HPDE6-E6E7 (cell line): ENCODE data around the gene WDR86.

Experiments used
- DNase-seq: peaks from one replicate; pipeline ENCODE4 v3.0.0; 2011; ENCODE audit warnings: missing footprints; ENCODE audit errors: extremely low spot score

WDR86 gene

DNA sequence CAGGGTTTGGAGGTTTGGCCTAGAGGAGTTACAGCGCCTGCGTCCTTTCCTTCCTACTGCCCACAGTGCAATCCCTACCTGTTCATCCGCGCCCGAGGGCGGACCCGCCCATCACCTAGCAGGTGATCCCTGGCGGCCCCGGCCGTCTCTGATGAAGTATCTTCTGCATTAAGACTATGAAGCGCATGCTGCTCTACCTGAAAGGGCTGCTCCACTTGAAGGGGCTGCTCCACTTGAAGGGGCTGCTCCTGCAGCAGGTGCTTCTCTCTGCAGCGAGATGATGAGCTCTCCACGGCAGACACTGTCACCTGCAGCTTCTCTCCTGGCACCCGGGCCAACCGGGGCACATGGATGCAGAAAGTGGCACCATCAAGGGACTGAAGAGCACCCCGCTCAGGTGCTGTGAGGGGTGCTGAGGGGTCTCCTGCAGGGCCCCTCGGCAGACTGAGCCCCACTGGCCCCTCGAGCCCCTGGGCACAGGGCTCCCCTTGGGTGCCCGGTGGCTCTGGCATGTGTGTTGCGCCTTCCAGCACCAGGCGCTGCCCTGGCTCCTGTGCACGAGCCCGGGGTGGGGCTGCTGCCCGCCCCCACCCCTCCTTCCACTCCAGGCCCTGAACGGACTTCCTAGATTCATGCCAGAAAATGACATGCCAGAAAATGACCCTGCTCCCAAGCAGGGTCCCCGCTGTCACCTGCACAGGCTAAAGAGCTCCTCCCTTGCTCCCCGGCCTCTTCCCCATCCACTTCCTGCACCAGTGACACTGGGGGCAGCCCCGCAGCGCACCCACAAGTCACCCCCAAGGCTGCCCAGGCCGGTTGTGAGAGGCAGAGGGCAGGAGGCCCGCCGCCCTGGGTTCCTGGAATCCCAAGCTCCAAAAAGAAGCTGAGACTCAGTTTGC, 29.4 kb downstream of the WDR86 start:
- no peak for DNase-seq

DNA sequence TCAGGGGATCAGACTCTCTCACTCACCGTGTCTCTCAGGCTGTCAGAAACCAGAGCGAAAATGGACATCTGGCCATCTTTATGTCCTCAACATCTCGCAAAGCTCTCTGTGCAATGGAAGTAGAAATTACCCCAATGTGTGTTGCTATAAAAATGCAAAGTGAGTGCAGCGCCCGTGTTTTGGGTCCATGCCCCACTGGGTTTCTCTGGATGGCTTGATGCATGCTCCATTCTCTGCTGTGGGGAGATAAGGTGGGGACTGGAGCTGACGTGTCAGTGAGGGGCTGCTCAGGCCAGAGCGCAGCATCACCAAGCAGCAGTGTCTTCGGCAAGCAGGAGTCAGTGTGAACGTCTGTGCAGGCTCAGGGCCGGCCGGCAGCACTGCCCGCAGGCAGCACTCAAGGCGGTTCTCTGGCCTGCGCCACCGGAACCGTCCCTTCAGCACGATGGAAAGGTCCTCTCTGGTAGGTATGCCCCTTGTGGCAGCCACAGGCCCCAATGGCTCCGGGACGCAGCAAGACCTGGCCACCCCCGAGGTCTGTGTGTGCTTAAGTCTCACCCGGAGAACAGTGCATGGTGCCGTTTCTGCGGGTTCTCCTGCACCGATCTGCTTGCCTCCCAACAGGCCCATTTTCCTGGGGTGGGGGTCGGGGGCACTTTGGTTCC, 30.2 kb downstream of the WDR86 start:
- DNase-seq, result no peak

DNA sequence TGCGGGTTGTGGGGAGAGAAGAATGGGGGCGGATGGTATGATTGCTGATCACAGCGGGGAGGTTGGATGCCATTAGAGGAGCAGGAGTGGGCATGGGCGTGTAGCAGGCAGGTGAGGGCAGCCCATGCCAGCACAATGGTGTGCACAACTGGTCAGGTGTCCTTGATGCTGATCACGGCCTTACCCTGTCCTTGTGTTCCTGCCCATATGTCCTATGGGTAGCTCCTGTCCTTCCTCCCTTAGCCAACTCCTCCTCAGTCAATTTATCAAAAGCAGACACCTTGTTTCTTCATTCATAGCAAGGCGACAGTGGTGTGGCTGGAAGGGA, 30.7 kb downstream of the WDR86 start:
- DNase-seq, result no peak

DNA sequence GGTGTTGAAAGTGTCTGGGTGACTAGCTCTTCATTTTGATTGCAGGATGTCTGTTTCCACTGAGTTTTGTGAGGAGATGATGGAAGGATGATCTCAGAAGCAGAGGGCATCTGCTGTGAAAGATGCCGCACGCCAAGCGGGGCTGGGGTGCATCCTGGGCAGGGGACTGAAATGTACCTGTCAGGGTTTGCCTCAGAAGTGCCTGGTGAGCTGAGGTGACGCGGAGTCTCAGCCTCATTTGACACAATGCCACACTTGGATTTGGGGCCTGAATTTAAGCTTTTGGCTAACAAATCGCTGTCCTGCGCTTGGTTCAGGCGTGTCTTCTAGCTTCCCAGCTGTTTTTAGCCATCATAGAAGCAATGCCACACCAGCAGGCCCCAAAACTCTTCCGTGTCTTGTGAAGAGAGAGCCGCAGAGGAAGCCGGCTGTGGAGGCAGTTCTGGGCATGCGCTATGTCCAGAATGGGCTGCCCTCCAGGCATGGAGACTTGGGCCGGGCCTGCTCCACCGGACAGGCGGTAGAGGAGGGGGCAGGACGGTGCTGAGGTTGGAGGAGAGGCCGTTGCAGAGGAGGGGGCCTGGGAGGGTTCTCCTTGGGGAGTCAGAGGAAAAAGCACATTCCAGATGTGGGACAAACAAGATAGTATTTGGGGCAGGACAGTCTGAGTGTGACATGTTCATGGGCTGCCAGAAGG, 31.2 kb downstream of the WDR86 start:
- DNase-seq, result no peak

DNA sequence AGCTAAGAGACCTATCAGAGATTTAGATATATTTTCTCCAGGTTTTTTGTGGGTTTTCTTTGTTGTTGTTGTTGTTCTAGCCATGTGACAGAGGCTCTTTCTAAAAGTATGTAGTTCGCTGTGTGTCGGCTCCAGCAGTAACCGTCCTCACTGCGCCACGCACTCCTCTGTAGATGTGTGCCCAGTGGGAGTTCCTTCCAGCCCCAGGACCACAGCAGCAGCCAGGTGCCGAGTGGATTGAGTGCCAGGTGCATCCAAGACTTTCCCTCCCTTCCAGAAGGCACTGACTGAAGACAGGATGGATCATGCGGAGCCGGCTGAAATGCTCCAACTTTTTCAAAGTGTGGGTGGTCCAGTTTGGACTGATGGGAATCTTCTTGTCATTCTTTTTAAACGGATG, 31.8 kb downstream of the WDR86 start:
- DNase-seq, result no peak

DNA sequence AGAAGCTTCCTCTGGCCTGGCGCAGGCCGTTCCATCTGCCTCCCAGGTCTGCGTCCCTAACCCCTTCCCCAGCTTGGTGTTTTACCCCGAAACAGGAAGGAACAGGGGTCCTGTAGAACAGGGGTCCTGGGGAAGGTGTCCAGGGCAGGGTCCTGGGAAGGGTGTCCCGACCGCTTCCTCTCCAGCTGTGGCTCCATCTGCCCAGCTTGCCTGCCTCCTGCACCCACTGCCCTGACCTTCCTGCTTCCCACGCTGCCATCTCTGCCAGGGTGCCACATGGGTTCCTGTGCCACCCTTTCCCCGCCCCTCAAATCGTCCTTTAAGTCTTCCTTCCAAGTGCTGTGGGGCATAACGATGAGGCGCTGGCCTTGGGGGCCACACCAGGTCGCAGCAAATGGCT, 32.4 kb downstream of the WDR86 start:
- DNase-seq, result no peak

DNA sequence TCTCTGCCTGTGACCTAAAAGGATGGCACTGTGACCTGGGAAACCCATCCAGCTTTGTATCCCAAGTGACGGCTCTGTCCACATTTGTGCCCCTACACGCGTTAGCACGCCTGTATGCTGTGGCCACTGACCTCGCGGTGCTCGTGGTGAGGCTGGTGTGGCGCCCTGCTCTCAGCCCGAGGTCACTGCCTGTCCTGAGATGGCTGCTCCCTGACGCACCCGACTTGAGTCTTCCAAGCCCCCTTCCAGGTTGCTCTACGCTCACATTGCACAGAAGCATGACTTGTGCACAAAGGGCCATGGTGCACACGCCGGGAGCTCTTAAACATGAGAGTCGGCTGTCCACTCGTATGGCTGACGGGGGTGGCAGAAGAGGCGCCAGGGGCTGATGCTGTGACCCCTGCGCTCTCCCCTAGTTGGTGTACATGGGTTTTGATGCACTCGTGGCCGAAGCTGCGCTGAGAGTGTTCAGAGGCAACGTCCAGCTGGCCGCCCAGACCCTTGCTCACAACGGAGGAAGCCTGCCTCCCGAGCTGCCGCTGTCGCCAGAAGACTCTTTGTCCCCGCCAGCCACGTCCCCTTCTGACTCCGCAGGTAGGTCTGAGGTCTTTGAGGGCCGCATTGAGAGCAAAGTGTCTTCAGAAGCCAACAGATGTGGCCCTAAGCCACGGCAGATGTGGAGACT, 33.5 kb downstream of the WDR86 start:
- no peak for DNase-seq

DNA sequence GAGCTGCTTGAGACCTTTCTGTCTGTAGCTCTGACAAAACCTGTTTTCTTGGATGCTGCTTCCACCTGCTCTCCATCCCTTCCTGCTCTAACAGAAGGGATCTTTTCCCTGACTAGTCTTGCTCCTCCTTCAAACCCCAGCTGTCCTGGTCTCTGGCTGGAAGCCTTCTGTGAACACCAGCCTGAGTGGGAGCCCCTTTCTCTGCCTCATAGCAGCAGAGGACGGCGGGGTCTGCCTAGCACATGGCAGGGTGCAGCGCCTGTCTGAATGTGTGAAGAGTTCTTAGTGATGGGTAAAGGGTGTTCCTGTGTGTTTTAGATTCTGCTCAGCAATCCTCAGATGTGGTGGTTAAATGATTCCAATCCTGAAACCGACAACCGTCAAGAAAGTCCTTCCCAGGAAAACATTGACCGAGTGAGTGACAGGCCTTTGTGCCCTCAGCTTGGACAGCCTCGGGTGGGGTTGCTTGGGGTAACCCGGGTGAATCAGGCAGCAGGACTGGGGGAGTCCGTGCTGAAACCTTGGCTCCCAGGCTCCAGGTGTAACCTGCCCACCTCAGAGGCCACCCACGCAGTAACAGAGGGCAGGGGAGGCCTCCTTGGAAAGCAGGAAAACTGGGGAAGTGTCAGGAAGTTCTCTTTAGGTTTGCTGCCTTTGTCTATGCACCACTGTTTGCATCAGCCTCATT, 34.2 kb downstream of the WDR86 start:
- no peak for DNase-seq

DNA sequence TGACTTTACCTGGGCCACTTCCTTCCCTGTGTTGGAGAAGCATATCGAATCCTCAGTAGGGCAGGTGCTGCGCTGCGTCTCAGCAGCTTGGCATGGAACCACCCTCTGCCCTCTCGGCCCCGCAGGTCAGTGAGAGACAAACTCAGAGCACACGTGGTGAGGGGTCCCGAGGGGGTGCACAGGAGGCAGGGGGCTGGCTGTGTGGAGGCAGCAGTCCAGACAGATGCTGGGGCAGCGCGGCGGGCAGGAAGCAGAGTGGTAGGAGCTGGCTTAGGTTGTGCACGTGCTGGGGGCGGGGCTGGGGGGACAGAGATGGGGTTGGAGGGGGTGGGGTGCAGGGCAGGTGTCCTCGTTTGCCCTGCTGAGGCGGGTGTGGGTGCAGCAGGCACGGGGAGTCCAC, 35.1 kb downstream of the WDR86 start:
- DNase-seq, result no peak

DNA sequence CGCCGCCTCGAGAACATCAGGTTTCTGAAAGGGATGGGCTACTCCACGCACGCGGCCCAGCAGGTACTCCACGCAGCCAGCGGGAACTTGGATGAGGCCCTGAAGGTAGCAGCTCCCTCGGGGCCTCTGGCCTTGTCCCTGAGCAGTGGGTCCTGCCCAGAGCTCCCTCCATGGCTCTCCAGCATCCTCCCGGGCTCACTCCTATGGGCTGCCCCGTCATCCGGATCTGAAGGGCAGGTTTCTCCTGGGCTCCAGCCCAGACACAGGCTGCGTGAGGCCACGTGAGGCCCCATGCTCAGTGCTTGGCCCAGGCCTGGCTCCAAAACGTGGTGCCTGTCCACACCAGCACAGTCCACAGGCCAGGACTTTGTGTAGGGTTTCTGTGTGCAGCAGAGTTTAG, 35.7 kb downstream of the WDR86 start:
- no peak for DNase-seq

DNA sequence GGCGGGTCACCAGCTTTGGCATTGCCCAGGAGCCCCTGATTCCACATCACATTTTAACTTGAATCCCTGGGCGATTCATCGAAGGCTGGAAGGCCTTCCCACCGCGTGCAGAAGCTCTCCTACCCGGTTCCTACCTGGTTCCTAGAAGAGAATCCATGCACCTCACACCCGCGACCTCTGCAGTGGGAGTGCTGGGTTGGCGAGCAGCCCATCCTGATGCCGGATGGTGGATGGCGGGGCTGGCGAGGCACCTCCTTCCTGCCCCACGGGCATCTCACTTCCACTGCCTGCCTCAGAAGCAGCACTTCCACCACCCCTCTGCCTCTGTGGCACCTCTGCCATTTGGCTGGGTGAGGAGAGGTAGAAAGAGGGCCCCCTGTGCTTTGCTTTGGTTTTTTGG, 36.2 kb downstream of the WDR86 start:
- DNase-seq, result no peak

DNA sequence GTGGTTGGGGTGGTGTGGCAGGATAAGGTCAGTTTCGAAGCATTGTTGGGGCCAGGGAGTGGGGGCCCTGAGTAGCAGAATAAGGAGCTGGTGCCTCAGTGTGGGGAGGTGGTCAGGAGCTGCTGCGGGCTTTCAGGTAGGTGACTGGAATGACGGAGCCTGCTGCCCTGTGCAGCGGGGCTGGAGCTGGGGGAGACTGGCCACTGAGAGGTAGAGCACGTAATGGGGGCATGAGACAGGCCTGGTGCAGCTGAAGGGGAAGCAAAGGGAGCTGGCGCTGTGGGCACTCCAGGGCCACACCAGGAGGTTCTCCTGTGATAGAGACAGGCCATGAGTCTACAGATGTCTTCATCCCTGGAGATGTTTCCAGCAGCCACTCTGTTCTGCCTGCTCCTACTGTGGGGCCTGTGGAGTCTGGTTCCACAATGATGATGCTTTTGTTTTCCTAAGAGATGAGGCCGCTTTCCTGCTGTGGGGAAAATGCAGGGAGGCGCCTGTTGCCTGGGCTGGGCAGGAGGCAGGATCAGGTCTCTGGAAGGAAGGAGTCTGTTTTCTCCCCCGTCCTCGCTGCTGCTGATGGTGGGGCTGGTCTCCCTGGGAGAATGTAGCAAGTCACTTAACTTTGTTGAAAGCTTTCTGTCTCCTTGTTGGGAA, 37.1 kb downstream of the WDR86 start:
- no peak for DNase-seq

DNA sequence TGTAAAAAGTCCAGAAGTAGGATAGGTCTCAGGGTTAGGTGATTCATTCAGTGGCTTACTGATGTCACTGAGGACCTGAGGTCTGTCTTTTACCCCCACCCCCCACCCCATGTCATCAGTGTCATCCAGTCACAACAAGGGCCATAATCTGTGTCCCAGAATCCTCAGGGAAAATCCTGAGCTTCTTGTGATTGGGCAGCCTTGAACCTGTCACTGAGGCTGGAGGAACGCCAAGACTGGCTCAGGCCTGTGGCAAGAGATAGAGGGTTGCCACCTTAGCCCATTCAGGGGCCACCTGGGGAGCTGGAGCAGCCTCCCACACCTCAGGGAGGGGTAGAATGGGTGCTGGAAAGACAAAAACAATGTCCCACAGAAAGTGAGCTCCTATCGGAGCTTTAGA, 38.6 kb downstream of the WDR86 start:
- no peak for DNase-seq

DNA sequence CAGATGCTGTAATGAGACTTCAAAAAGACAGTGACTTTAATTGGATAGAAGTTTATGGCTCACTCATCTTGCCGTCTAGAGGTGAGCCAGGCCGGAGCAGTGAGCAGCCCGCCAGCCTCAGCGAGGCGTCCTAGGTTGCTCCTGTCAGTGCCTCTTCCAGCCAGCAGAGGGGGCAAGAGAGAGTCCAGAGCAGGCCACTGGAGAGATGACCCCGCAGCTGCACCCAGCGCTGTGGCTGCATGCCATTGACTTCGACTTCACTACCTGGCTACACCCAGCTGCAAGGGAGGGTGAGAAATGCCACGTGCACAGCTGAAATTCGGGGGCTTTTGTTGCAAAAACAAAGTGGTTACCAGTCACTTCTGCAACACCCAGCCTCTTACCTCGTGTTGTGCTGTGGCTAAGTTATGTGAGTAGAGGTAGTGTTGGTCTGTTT, 41.7 kb downstream of the WDR86 start:
- peak; percentile 76 for DNase-seq

DNA sequence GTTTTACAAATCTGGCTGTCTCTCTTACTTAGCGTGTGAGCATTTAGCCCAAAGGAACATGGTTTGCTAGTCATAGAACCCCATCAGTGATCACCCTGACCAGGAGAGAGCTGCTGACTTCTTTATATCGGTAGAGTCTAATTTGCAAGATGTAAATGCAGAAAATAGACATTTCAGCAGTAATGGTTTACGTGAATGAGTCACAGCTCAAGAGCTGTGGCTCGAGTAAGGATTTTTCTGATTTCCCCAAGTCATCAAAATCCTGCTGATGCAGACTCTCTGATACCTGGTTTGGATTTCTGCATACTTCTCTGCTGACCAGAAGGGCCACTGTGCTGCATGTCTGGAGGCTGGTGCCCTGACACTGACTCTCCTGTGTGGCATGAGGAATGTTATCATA, 42.6 kb downstream of the WDR86 start:
- DNase-seq, result no peak

DNA sequence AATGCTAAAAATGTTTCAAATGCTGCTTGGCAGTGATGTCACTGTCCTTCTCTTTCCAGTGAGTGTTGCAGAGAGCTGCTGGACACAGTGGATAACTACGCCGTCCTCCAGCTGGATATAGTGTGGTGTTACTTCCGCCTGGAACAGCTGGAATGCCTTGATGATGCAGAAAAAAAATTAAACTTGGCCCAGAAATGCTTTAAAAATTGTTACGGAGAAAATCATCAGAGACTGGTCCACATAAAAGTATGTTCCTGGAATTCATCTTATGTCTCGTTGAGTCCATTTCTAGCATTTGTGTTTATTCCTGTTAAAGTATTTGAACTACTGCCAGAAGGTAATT, 43.0 kb downstream of the WDR86 start:
- DNase-seq, result no peak

DNA sequence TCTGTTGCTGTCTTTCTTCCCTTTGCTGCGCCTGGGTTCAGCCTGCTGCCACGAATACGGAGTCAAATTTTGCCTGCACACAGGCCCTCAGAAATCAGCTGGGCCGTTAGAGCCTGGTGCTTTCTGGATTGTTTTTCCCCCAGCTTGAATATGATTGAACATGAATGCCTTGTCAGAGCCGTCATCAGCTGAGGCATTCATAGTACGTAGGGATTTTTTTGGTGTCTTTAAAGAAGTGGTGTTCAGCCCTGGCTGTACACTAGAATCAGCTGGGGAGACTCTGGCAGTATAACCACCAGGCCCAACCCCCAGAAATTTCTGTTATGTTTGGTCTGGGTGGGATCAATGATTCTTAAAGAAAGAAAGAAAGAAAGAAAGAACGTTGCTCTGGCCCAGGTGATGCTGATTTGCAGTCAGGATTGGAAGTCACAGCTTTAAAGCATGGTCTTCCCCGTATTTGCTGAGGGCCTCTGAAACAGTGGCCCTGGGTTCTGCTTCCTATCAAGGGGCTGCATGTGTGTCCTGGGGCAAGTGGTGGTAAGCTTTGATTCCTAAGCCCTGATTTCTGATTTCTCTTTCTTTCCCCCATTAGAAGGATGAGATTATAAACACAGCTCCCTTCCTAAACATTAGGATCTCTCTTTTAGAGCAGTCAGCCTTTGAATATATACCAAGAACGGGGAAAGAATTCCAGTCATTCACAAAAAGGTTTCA, 43.5 kb downstream of the WDR86 start:
- DNase-seq, result no peak

DNA sequence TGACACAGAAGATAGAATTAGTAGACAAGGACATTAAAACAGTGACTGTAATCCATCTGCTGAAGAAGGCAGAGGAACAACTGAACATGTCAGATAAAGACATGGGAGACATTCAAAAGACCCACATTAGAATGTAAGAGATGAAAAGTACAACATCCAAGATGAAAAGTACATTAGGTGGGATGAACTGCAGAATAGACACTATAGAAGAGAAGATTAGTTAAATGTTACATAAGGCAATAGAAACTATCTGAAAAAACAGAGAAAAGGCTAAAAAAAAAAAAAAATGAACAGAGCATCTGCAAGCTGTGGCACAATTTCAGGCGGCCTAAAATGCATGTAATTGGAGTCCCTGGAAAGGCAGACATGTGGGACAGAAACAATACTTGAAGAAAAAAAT, 46.7 kb downstream of the WDR86 start:
- DNase-seq, result no peak

DNA sequence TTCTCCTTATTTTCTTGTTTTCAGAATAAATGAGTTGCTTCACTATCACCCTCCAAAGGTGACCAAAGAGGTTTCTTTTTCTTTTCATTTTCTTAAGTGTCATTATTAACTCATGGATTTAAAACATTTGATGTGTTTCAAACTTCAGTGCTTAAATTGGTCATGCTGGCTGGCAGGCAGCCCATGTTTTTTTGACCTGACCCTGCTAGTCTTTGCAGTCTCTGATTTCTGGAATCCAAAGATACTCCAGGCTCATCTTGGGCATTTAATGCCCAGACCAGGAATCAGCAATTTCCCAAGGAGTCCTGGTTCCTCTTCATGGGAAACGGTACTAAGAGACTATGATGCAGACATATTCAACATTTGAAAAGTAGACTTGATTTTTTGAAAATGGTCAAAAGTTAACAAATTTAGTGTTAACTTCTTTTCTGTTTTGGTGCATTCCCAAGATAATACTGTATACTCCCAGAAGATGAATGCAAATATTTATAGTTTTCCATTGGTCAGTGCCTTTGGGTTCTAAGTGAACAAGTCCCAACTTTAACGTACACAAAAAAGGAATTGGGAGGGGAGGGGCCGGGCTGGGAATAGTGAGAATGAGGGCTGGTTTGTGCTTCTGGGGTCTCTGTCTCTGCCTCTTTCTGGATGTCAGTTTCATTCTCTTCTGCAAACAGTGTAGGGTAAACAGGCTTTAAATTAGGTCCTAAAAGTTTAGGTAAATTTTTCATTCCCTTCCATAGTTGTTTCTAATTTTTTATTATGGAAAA, 48.5 kb downstream of the WDR86 start:
- DNase-seq, result no peak

DNA sequence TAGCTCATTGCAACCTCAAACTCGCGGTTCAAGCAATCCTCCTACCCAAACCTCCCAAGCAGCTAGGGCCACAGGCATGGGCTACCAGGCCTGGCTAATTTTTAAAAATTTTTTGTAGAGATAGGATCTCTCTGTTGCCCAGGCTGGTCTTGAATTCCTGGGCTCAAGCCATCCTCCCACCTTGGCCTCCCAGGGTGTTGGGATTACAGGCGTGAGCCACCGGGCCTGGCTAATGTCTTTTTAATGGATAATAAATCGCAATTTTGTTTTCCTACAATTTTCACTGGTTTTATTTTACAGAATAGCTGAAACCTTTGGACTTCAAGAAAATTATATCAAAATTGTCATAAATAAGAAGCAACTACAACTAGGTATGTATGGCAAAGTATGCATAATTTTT, 57.3 kb downstream of the WDR86 start:
- no peak for DNase-seq
